HG02759 (cell line): ENCODE measurements around the gene NIPAL4.
"Not testable (repeated sequence)": the region's sequence is repeated elsewhere in the genome, so short reads cannot be mapped to it uniquely, and the experiment has no call there.

Source experiments
- ATAC-seq: cut with Tn5 transposase; IDR thresholded peaks from one replicate; pipeline ENCODE4 v1.9.1; 2021; ENCODE audit warnings: mild to moderate bottlenecking, moderate library complexity; ENCODE audit not compliant: unreplicated experiment

NIPAL4 gene

GRCh38 chr5:157463081-157463480, 3.1 kb downstream of the NIPAL4 start:
- ATAC-seq, result no peak

- ATAC-seq, result no peak
Observed at GRCh38 chr5:157463621-157464518, 3.9 kb downstream of the NIPAL4 start.

GRCh38 chr5:157464519-157465171, 4.6 kb downstream of the NIPAL4 start:
- peak; percentile 91 for ATAC-seq

- no peak for ATAC-seq
Observed at GRCh38 chr5:157468293-157468965, 8.4 kb downstream of the NIPAL4 start.

- no peak for ATAC-seq
Observed at GRCh38 chr5:157469073-157469472, 9.1 kb downstream of the NIPAL4 start.

GRCh38 chr5:157469687-157470086, 9.7 kb downstream of the NIPAL4 start:
- no peak for ATAC-seq

GRCh38 chr5:157470631-157471030, 10.6 kb downstream of the NIPAL4 start:
- no peak for ATAC-seq

- ATAC-seq, result no peak
Observed at GRCh38 chr5:157471709-157472108, 11.7 kb downstream of the NIPAL4 start.

- no peak for ATAC-seq
Observed at GRCh38 chr5:157473383-157474320, 13.6 kb downstream of the NIPAL4 start.

GRCh38 chr5:157475432-157475831, 15.4 kb downstream of the NIPAL4 start:
- no peak for ATAC-seq

- ATAC-seq, result peak; percentile 73
Observed at GRCh38 chr5:157476702-157477408, 16.8 kb downstream of the NIPAL4 start.

- no peak for ATAC-seq
Observed at GRCh38 chr5:157477814-157478494, 17.9 kb downstream of the NIPAL4 start.

GRCh38 chr5:157478726-157479125, 18.7 kb downstream of the NIPAL4 start:
- ATAC-seq, result no peak

- ATAC-seq, result no peak
Observed at GRCh38 chr5:157479166-157479565, 19.2 kb downstream of the NIPAL4 start.

GRCh38 chr5:157479612-157480510, 19.8 kb downstream of the NIPAL4 start:
- no peak for ATAC-seq

- ATAC-seq, result no peak
Observed at GRCh38 chr5:157481265-157481664, 21.3 kb downstream of the NIPAL4 start.

- no peak for ATAC-seq
Observed at GRCh38 chr5:157481666-157482065, 21.7 kb downstream of the NIPAL4 start.

- not testable (repeated sequence) for ATAC-seq
Observed at GRCh38 chr5:157482702-157483101, 22.7 kb downstream of the NIPAL4 start.
